ENCODE data around the gene APLN.

DNA sequence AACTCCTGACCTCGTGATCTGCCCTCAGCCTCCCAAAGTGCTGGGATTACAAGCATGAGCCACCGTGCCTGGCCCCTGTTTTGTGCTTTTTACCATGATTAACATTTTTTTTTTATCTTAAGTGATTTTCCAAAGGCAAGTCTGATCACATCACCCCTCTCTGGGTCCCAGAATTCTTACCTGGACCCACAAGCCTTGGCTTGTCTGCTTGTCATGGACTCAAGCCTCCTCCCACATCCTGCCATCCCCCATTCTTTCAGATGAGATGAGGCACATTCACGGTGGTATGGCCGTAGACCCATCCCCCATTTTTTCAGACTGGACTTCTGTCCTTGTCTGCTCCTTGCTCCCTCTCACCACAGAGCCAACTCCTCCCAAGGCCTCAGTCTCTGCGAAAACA is 55.3 kb downstream of the APLN start:
- TF ChIP-seq CTCF (IDR thresholded peaks at IDR 0.05) (no peak), POLR2AphosphoS5 (IDR thresholded peaks at IDR 0.05) (no peak)
